Right lung (tissue), 10 donors: ENCODE data around the gene CUEDC1. TPM values are rescaled to one million over a fixed set of nuclear protein-coding genes. Genes with fewer than 3 reads are reported as not detected.

ENCODE experiments used
- DNase-seq, 2 donors: peaks; one replicate each; pipeline ENCODE4 v3.0.0-alpha.2; 2013
- long read RNA-seq, 8 donors: transcript quantifications; one replicate each; lab custom pipeline, GENCODE V29; 2026
- polyA plus RNA-seq, 5 donors: library from polyadenylated mRNA; unstranded; fragments of 120-200 nt; gene quantifications; one replicate each; pipeline versions ENCODE4 v1.2.1 to v1.2.3, GENCODE V29; 2013; ENCODE audit warnings: inconsistent platforms in 1 of 5, low replicate concordance in 1 of 5; ENCODE audit not compliant: insufficient read length in 5 of 5, insufficient read depth in 1 of 5

The CUEDC1 gene, protein sequence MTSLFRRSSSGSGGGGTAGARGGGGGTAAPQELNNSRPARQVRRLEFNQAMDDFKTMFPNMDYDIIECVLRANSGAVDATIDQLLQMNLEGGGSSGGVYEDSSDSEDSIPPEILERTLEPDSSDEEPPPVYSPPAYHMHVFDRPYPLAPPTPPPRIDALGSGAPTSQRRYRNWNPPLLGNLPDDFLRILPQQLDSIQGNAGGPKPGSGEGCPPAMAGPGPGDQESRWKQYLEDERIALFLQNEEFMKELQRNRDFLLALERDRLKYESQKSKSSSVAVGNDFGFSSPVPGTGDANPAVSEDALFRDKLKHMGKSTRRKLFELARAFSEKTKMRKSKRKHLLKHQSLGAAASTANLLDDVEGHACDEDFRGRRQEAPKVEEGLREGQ
- 10 to 100 TPM; 35.9 to 51.1 (median 37.9) TPM for polyA plus RNA-seq
- long read RNA-seq, donor 1, transcript CUEDC1-206 (11 exons, 3,621 nt): major isoform, 11 of 33 reads
- long read RNA-seq, donor 1, transcript CUEDC1-211 (3 exons, 756 nt): minor isoform, 5 of 33 reads
- long read RNA-seq, donor 1, transcript CUEDC1-204 (2 exons, 707 nt): minor isoform, 7 of 33 reads
- long read RNA-seq, donor 1, partial matches to known transcripts: 8 of 33 reads
- long read RNA-seq, donor 1, other reads (novel, unspliced or antisense): 0 of 33 reads
- long read RNA-seq, donor 2, partial matches to known transcripts: 0 of 5 reads
- long read RNA-seq, donor 2, other reads (novel, unspliced or antisense): 0 of 5 reads
- long read RNA-seq, donor 3, transcript CUEDC1-204 (2 exons, 707 nt): major isoform, 6 of 11 reads
- long read RNA-seq, donor 3, partial matches to known transcripts: 0 of 11 reads
- long read RNA-seq, donor 3, other reads (novel, unspliced or antisense): 0 of 11 reads
- long read RNA-seq, donor 4, partial matches to known transcripts: 0 of 9 reads
- long read RNA-seq, donor 4, other reads (novel, unspliced or antisense): 0 of 9 reads
- long read RNA-seq, donor 5, transcript CUEDC1-206 (11 exons, 3,621 nt): major isoform, 6 of 13 reads
- long read RNA-seq, donor 5, transcript CUEDC1-204 (2 exons, 707 nt): minor isoform, 5 of 13 reads
- long read RNA-seq, donor 5, partial matches to known transcripts: 0 of 13 reads
- long read RNA-seq, donor 5, other reads (novel, unspliced or antisense): 0 of 13 reads
- long read RNA-seq, donor 6, partial matches to known transcripts: 0 of 9 reads
- long read RNA-seq, donor 6, other reads (novel, unspliced or antisense): 0 of 9 reads
- long read RNA-seq, donor 7, transcript CUEDC1-211 (3 exons, 756 nt): major isoform, 5 of 11 reads
- long read RNA-seq, donor 7, partial matches to known transcripts: 0 of 11 reads
- long read RNA-seq, donor 7, other reads (novel, unspliced or antisense): 0 of 11 reads
- long read RNA-seq, donor 8, partial matches to known transcripts: 0 of 6 reads
- long read RNA-seq, donor 8, other reads (novel, unspliced or antisense): 0 of 6 reads

GRCh38 chr17:57955183-57955931, at the start of gene CUEDC1:
TSS of gene CUEDC1 (minus strand) at chr17:57955412. CDS start at chr17:57885564, 69,848 bp downstream.
- peak; percentile 44 to 47 for DNase-seq

DNA sequence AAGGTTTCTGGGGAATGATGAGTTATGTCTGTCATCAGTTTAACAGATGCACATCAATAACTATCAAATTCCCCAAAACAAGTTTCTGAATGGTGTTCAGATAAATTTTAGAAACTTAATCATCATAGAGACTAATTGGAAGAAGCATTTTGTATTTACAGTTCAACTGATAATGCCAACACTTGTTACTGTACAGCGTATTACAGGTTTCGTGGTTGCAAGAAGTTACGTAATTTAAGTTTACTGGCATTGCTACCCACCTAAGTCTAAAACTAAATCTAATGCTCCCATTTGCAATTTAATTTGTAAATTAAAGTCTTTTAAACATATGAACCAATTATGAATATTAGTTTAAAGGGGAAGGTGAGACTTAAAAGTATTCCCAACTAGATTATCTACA, 48.8 kb upstream of the CUEDC1 start:
- no peak for DNase-seq

GRCh38 chr17:58002973-58003372, 47.8 kb upstream of the CUEDC1 start:
- DNase-seq: no peak

DNA sequence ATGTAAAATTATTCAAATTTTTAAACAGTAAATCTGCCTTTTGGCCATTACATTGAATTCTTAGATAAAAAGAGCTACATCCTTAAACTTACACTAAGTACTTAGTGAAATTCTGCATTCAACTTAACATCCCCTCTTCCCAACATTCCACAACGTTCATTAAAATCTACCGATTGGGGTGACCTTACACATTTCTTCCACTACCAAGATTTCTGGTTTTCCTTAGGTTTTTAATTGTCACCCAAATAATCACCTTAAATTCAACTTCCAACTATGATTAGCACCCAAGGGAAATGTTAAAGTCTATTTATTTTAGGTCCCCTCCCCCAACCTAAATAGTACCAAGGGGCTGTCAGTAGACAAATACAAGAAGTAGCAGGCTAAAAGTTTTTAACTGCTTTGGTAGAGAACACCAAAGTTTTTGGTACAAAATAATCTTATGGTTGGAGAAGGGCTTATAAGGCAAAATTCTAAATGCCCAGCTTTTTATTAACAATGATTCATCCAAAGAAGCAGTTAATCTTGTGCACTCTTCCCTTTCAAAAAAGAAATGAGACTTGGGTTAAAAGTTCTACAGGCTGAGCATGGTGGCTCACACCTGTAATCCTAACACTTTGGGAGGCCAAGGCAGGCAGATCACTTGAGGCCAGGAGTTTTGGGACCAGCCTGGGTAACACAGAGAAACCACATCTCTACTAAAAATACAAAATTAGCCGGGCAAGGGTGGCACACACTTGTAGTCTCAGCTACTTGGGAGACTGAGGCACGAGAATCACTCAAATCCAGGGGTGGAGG, 47.1 kb upstream of the CUEDC1 start:
- DNase-seq: no peak

DNA sequence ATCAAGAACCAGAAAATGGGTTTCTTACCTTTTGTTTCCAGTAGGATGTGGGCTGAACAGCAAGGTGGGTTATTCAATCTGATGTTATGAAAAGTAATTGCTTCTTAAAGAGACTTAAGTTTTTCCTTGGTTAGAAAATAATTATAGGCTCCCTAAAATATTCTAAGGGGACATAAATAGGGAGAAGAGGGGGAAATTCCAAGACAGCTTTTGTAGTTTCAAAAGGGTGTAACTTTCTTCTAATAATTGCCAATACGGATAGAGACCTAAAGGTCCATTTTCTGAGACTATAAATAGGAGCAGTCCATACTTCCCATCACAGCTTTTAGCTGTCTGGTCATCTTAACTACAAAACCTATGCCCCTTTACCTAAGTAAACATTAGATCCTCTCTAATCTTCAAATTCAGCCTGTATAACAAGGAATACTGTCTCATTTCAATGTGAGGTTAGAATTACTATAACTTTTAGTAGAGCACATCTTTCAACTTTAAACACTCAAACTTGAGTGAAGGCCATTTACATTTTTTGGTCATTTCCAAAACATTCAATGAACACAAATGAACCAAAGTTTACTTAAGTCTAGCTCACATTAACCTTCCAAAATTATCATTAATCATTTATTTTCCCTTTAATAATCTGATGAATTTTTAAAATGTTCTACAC, 46.4 kb upstream of the CUEDC1 start:
- no peak for DNase-seq

DNA sequence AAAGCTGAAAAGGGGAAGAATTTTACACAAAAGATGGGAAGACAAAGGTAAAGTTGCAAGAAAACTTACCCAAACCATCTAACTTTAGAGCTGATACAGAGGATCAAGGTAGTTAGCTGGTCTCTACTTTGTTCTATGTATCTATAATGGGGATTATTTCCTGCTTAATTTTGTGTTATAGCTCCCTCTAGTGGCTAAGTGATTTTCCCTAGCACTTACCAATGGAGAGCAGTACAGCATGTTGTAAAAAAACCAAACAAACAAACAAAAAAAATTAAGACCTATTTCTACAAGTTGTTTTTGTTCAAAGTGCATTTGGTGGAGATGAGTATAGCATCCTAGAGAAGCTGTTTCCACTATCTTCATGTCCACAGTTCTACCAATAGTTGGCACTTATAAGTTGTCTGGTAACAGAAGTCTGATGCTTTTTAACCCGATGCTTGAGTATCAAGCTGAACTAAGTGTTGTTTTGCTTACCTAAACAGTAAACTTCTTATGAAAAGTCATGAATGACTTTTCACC, 44.3 kb upstream of the CUEDC1 start:
- peak; percentile 56 to 70 for DNase-seq

- DNase-seq: no peak
These were observed 43.8 kb upstream of the CUEDC1 start for GRCh38 chr17:57999010-57999495.

GRCh38 chr17:57997085-57997809, 42.0 kb upstream of the CUEDC1 start:
- no peak for DNase-seq

- peak in 1 of 2 donors; percentile 65 for DNase-seq
These were observed 40.1 kb upstream of the CUEDC1 start for GRCh38 chr17:57995076-57995956.

DNA sequence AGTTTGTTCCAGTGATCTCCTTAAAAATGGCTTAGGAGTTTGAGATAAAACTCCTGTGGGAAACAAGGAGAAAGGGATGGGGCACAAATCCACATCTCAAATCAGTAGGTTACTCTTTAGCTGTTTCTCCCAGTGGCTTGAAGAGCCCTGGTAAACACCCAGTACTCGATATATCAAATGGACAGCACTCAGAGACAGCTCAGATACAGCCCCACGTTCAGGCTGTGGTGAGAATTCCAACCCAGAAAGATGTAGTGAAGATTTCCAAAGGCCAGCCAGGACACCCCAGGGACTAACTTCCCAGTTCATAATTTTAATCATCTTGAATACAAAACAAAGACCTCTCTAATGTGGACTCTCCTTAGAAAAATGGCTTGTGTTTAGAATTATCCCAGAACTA, 39.2 kb upstream of the CUEDC1 start:
- no peak for DNase-seq

DNA sequence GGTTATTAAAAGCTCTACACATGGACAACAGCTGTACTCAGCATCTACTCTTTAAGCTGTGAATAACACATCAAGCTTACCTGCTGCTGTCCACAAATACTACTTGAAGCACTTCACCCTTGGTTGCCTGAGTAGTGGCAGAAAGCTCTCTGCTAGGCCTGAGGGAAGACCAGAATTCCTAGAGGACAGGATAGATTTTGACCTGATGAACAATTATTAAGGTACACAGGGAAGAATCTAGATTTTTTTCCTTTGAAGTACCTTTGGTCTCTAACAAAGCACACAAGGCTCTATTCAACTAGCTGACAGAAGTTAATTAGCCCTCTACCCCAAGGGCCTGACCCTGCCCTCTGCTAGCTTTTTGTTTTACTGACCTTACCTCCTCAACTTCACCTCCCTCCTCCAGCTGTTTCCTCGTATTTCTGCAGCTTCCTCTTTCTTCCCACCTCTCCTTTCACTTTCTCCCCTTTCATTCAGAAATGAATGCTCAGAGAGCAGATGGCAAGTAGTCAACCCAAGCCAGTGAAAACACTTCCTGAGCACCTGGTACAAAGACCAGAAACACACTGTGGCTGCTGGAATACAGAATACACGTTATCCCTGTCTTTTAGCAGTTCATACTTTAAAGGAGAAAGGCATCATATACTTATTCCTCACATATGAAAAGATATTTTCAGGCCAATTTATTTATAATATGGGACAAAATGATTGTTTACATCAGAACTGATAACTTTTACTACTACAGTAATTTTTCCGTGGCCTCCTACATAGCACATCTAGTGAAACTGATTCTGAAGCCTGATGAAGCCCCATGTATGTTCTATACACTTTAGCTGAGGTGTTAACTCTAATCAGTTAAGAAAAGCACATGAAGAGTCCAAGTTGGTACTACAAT, 38.5 kb upstream of the CUEDC1 start:
- DNase-seq: no peak

GRCh38 chr17:57991537-57991936, 36.3 kb upstream of the CUEDC1 start:
- DNase-seq: no peak

DNA sequence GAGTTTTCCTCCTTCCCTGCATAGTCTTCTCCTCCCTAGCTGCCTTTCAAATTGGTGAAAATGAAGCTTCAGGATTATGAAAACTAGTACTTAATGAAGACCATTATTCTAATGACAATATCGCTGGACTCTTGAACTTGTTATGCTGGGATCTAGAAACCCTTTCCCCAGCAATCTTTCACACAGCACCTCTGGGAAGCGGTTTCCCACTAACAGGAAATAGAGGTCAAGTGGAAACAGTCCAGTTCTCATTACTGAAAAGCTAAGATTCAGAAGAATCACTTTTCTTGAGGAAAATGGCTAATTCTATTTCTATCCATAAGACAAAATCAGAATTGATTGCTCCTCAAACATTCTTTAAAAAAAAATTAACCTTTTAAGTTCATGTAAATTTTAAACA, 34.8 kb upstream of the CUEDC1 start:
- no peak for DNase-seq

- DNase-seq: peak; percentile 79 to 80
These were observed 33.4 kb upstream of the CUEDC1 start for GRCh38 chr17:57988301-57989250.
